Measurements from ENCODE around the gene TCHP.

The TCHP gene

GRCh38 chr12:109880043-109880931, 19.8 kb upstream of the TCHP start, which contains the start of gene GLTP:
GLTP (minus strand) TSS chr12:109880541; CDS start chr12:109880374, 167 bp downstream.
- intact Hi-C loops (cut with DNase I; ENCODE audit: low total_unique reads) = loop anchor here (5.0 kb wide), 1 partner anchor 168 kb away; the partner anchor contains the start of gene FAM222A
- H3K4me3 ChIP-seq = peak within 1 kb of the TSS; percentile 63 to 92
- DNase-seq = peak; percentile 77 to 89
- peaks cover 0 to 42% (median 20%) of the 10 kb centered on the region in 4 donors for H3K4me1 ChIP-seq
- H3K36me3 ChIP-seq = no peaks in the 10 kb centered on the region
- no peaks in the 10 kb centered on the region for H3K9me3 ChIP-seq
- peak within 1 kb of the TSS; percentile 72 to 85 for H3K27ac ChIP-seq
- TF ChIP-seq, protein P1, sequence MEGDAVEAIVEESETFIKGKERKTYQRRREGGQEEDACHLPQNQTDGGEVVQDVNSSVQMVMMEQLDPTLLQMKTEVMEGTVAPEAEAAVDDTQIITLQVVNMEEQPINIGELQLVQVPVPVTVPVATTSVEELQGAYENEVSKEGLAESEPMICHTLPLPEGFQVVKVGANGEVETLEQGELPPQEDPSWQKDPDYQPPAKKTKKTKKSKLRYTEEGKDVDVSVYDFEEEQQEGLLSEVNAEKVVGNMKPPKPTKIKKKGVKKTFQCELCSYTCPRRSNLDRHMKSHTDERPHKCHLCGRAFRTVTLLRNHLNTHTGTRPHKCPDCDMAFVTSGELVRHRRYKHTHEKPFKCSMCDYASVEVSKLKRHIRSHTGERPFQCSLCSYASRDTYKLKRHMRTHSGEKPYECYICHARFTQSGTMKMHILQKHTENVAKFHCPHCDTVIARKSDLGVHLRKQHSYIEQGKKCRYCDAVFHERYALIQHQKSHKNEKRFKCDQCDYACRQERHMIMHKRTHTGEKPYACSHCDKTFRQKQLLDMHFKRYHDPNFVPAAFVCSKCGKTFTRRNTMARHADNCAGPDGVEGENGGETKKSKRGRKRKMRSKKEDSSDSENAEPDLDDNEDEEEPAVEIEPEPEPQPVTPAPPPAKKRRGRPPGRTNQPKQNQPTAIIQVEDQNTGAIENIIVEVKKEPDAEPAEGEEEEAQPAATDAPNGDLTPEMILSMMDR (IDR thresholded peaks at IDR 0.05) = peak; percentile 38 to 92
- no peaks in the 10 kb centered on the region for H3K27me3 ChIP-seq

- Histone ChIP-seq H3K27ac (peak overlapping the region; percentile 31 to 58), H3K4me1 (peaks cover 0 to 36% (median 20%) of the 10 kb centered on the region in 4 donors), H3K9me3 (no peaks in the 10 kb centered on the region), H3K36me3 (no peaks in the 10 kb centered on the region), H3K27me3 (peaks cover 0 to 3% of the 10 kb centered on the region in 2 donors), H3K4me3 (peak overlapping the region; percentile 63 to 92)
- no peak for DNase-seq
- TF ChIP-seq, protein P1 (IDR thresholded peaks at IDR 0.05) = no peak
- intact Hi-C loops (cut with DNase I; ENCODE audit: low total_unique reads) = loop anchor here (5.0 kb wide), 1 partner anchor 169 kb away; the partner anchor contains the start of gene FAM222A
Observed at GRCh38 chr12:109880938-109881337, 19.1 kb upstream of the TCHP start.

GRCh38 chr12:109881752-109882151, 18.3 kb upstream of the TCHP start:
- TF ChIP-seq, protein P1 (IDR thresholded peaks at IDR 0.05) = no peak
- Histone ChIP-seq H3K27ac (no peak overlapping the region), H3K27me3 (peaks cover 0 to 7% of the 10 kb centered on the region in 2 donors), H3K4me3 (no peak overlapping the region), H3K9me3 (no peaks in the 10 kb centered on the region), H3K36me3 (no peaks in the 10 kb centered on the region), H3K4me1 (peaks cover 0 to 35% (median 20%) of the 10 kb centered on the region in 4 donors)
- DNase-seq = no peak
- intact Hi-C loops (cut with DNase I; ENCODE audit: low total_unique reads) = loop anchor here (5.0 kb wide), 1 partner anchor 169 kb away; the partner anchor contains the start of gene FAM222A

DNA sequence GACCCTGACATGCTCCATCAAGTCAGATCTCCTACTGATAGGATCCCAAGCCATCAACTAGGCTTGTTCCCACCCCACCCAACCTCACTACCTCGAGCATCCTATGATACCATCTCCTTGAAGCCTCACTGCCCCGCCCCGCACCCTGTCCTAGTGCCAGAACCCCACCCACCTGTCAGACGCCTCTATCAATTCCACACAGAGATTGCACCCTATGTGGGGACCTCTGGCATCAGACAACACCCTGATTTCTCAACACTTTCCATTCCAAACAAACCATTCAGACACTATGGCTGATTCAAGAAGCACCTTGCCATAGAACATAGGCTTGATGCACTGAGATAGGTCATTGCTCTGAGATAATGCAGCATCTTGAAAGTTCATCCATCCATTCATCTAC, 16.6 kb upstream of the TCHP start:
- DNase-seq = no peak
- H3K4me1 ChIP-seq = peaks cover 0 to 22% (median 14%) of the 10 kb centered on the region in 4 donors
- TF ChIP-seq, protein P1 (IDR thresholded peaks at IDR 0.05) = no peak
- intact Hi-C loops (cut with DNase I; ENCODE audit: low total_unique reads) = loop anchor here (5.0 kb wide), 1 partner anchor 171 kb away; the partner anchor contains the start of gene FAM222A
- no peaks in the 10 kb centered on the region for H3K9me3 ChIP-seq
- no peak overlapping the region for H3K4me3 ChIP-seq
- H3K27ac ChIP-seq = no peak overlapping the region
- H3K27me3 ChIP-seq = peaks cover 0 to 18% of the 10 kb centered on the region in 2 donors
- no peaks in the 10 kb centered on the region for H3K36me3 ChIP-seq

GRCh38 chr12:109885616-109886015, 14.5 kb upstream of the TCHP start:
- intact Hi-C loops (cut with DNase I; ENCODE audit: low total_unique reads) = no loop called here
- H3K9me3 ChIP-seq = no peaks in the 10 kb centered on the region
- no peak overlapping the region for H3K27ac ChIP-seq
- H3K27me3 ChIP-seq = peaks cover 0 to 18% of the 10 kb centered on the region in 2 donors
- DNase-seq = no peak
- TF ChIP-seq, protein P1 (IDR thresholded peaks at IDR 0.05) = no peak
- H3K36me3 ChIP-seq = no peaks in the 10 kb centered on the region
- H3K4me3 ChIP-seq = no peak overlapping the region
- peaks cover 0 to 7% (median 2%) of the 10 kb centered on the region in 4 donors for H3K4me1 ChIP-seq
